K562 (cell line): ENCODE data around the gene HPSE2. TPM values are rescaled to one million over a fixed set of nuclear protein-coding genes. Genes with fewer than 3 reads are reported as not detected.

Source experiments
- AFF4 ChIP-seq: sonication (generic); formaldehyde crosslinking; IDR thresholded peaks from 2 replicates; pipeline ENCODE4 v1.8.0; 2023; ENCODE audit warnings: mild to moderate bottlenecking, missing genetic modification reagents
- CHCHD3 ChIP-seq: fragments of 250-450 bp; sonication (Bioruptor Pico); IDR thresholded peaks from 2 replicates; pipeline ENCODE4 v2.1.2; 2022; ENCODE audit warnings: mild to moderate bottlenecking
- CHD4 ChIP-seq: fragments of 200-600 bp; sonication (generic); IDR thresholded peaks from 3 replicates; pipeline ENCODE4 v1.6.1; 2012; ENCODE audit warnings: low read depth, mild to moderate bottlenecking, mixed read lengths, low read length, inconsistent platforms; ENCODE audit not compliant: insufficient read depth, insufficient replicate concordance, poor library complexity, severe bottlenecking
- FUS ChIP-seq: fragments of 200-400 bp; formaldehyde crosslinking; optimal IDR thresholded peaks from 2 replicates; pipeline ENCODE3; 2017; ENCODE audit warnings: low read depth, low read length
- GTF2F1 ChIP-seq: IDR thresholded peaks from 2 replicates; pipeline ENCODE4 v1.6.1; 2011; ENCODE audit warnings: low read depth, low read length, improper control_type of control experiment
- JUN ChIP-seq, 2 experiments: sonication (generic) in 1 of 2; formaldehyde crosslinking in 1 of 2; IDR thresholded peaks; 2 replicates each; pipeline versions ENCODE4 v1.6.1 to v1.8.0; 2012 to 2022; ENCODE audit warnings: borderline replicate concordance in 2 of 2, mild to moderate bottlenecking in 2 of 2, improper control_type of control experiment in 1 of 2, low read depth in 1 of 2, low read length in 1 of 2, missing genetic modification reagents in 1 of 2
- MECOM ChIP-seq: fragments of 250-450 bp; sonication (Bioruptor Pico); IDR thresholded peaks from 2 replicates; pipeline ENCODE4 v1.8.0; 2022; ENCODE audit warnings: inconsistent platforms
- POLR3G ChIP-seq: IDR thresholded peaks from 2 replicates; pipeline ENCODE4 v1.6.1; 2011; ENCODE audit not compliant: insufficient read length, insufficient replicate concordance; ENCODE audit errors: extremely low read depth
- RBM17 ChIP-seq: fragments of 200-400 bp; formaldehyde crosslinking; IDR thresholded peaks from 2 replicates; pipeline ENCODE4 v1.6.1; 2017; ENCODE audit warnings: low read depth, mild to moderate bottlenecking, low read length, borderline replicate concordance
- SRSF9 ChIP-seq: fragments of 200-400 bp; formaldehyde crosslinking; IDR thresholded peaks from 2 replicates; pipeline ENCODE4 v1.6.1; 2017; ENCODE audit warnings: low read depth, low read length, borderline replicate concordance
- THAP7 ChIP-seq: fragments of 250-450 bp; sonication (Bioruptor Pico); IDR thresholded peaks from 2 replicates; pipeline ENCODE4 v1.5.0; 2021
- ZC3H8 ChIP-seq: fragments of 450-650 bp; IDR thresholded peaks from 2 replicates; pipeline ENCODE4 v1.6.1; 2017
- ZNF239 ChIP-seq: fragments of 250-450 bp; sonication (Bioruptor Pico); IDR thresholded peaks from 2 replicates; pipeline ENCODE4 v1.4.0; 2020; ENCODE audit warnings: mild to moderate bottlenecking
- ZNF696 ChIP-seq: fragments of 250-450 bp; sonication (Bioruptor Pico); conservative IDR thresholded peaks from 2 replicates; pipeline ENCODE4 v1.4.0; 2020; ENCODE audit warnings: mild to moderate bottlenecking, moderate library complexity
- polyA plus RNA-seq, 8 experiments: library from polyadenylated mRNA; depleted of rRNA in 4 of 8; stranded (reverse) in 5 of 8; unstranded in 3 of 8; fragments of >200 nt; fragmentation: Nextera tagmentation in 2 of 8; fragmentation: Illumina TruSeq in 1 of 8; extraction: Ambion mirVana in 2 of 8; extraction: Trizol in 1 of 8; gene quantifications; 2 replicates each; pipeline versions ENCODE4 v1.2.1 to v1.2.3, GENCODE V29; 2011 to 2014; ENCODE audit warnings: inconsistent platforms in 1 of 8, missing spikeins in 1 of 8
- total RNA-seq, 7 experiments: library from RNA; depleted of rRNA in 6 of 7; stranded (reverse); fragments of >200 nt in 6 of 7; fragmentation: Illumina TruSeq in 2 of 7; extraction: Trizol in 2 of 7; gene quantifications; 2 replicates each; pipeline versions ENCODE4 v1.2.1 to v1.2.3, GENCODE V29; 2011 to 2021; ENCODE audit warnings: low replicate concordance in 1 of 7
- TF ChIP-seq, protein P1 (sequence below), 2 experiments: fragments of 150-350 bp in 1 of 2; IDR thresholded peaks; 2 replicates each; pipeline ENCODE4 v1.6.1; 2012 to 2016; ENCODE audit warnings: low read depth in 2 of 2, low read length in 2 of 2, mild to moderate bottlenecking in 1 of 2, moderate library complexity in 1 of 2
- TF ChIP-seq, protein P2 (sequence below): fragments of 250-450 bp; sonication (Bioruptor Pico); IDR thresholded peaks from 2 replicates; pipeline ENCODE4 v1.5.0; 2020; ENCODE audit warnings: mild to moderate bottlenecking

HPSE2 gene
- total and polyA plus RNA-seq, 9 of the 15 experiments (the other 6 are each of a cell fraction or from before 2014, with no cell fraction given) = 0.03 to 0.10 (median 0.04) TPM; not detected in 2

- TF ChIP-seq AFF4 (no peak), GTF2F1 (no peak), RBM17 (no peak), THAP7 (no peak), JUN (IDR thresholded peaks at IDR 0.05; ENCODE audit: borderline replicate concordance, low read depth, low read length) (no peak), JUN (CRISPR knock-in tag; IDR thresholded peaks at IDR 0.05; ENCODE audit: borderline replicate concordance) (no peak), ZC3H8 (no peak), FUS (no peak), ZNF239 (CRISPR knock-in tag) (no peak; the same call in 1 of the 2 replicates), SRSF9 (no peak), CHD4 (no peak), POLR3G (no peak), CHCHD3 (CRISPR knock-in tag) (no peak), MECOM (CRISPR knock-in tag) (no peak), ZNF696 (CRISPR knock-in tag) (no peak)
- TF ChIP-seq, protein P1, sequence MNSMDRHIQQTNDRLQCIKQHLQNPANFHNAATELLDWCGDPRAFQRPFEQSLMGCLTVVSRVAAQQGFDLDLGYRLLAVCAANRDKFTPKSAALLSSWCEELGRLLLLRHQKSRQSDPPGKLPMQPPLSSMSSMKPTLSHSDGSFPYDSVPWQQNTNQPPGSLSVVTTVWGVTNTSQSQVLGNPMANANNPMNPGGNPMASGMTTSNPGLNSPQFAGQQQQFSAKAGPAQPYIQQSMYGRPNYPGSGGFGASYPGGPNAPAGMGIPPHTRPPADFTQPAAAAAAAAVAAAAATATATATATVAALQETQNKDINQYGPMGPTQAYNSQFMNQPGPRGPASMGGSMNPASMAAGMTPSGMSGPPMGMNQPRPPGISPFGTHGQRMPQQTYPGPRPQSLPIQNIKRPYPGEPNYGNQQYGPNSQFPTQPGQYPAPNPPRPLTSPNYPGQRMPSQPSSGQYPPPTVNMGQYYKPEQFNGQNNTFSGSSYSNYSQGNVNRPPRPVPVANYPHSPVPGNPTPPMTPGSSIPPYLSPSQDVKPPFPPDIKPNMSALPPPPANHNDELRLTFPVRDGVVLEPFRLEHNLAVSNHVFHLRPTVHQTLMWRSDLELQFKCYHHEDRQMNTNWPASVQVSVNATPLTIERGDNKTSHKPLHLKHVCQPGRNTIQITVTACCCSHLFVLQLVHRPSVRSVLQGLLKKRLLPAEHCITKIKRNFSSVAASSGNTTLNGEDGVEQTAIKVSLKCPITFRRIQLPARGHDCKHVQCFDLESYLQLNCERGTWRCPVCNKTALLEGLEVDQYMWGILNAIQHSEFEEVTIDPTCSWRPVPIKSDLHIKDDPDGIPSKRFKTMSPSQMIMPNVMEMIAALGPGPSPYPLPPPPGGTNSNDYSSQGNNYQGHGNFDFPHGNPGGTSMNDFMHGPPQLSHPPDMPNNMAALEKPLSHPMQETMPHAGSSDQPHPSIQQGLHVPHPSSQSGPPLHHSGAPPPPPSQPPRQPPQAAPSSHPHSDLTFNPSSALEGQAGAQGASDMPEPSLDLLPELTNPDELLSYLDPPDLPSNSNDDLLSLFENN (IDR thresholded peaks at IDR 0.05; ENCODE audit: low read depth in 2 of 2, low read length in 2 of 2) = peak in 1 of 2 experiments; percentile 89; a peak in 2 of 4 replicates
- TF ChIP-seq, protein P2, sequence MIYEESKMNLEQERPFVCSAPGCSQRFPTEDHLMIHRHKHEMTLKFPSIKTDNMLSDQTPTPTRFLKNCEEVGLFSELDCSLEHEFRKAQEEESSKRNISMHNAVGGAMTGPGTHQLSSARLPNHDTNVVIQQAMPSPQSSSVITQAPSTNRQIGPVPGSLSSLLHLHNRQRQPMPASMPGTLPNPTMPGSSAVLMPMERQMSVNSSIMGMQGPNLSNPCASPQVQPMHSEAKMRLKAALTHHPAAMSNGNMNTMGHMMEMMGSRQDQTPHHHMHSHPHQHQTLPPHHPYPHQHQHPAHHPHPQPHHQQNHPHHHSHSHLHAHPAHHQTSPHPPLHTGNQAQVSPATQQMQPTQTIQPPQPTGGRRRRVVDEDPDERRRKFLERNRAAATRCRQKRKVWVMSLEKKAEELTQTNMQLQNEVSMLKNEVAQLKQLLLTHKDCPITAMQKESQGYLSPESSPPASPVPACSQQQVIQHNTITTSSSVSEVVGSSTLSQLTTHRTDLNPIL (CRISPR knock-in tag) = no peak
Measured at GRCh38 chr10:98778277-98778759, 457.3 kb downstream of the HPSE2 start (continued).
